Measurements from ENCODE around the gene CNDP1.
"Not testable (repeated sequence)": the region's sequence is repeated elsewhere in the genome, so short reads cannot be mapped to it uniquely, and the experiment has no call there.

Gene CNDP1

GRCh38 chr18:74534150-74534969 lies at the start of gene CNDP1:
Gene CNDP1 (plus strand): TSS chr18:74534500. CDS start chr18:74534668, 168 bp downstream.
- DNase-seq (ENCODE audit: low read depth) = no peak

- no peak for DNase-seq (ENCODE audit: low read depth)
Observed at GRCh38 chr18:74486119-74486849, 48.0 kb upstream of the CNDP1 start.

- no peak for DNase-seq (ENCODE audit: low read depth)
Observed at GRCh38 chr18:74488354-74488753, 45.9 kb upstream of the CNDP1 start.

GRCh38 chr18:74488864-74489263 lies 45.4 kb upstream of the CNDP1 start:
- no peak for DNase-seq (ENCODE audit: low read depth)

GRCh38 chr18:74489676-74490075 lies 44.6 kb upstream of the CNDP1 start:
- no peak for DNase-seq (ENCODE audit: low read depth)

- DNase-seq (ENCODE audit: low read depth) = no peak
Observed at GRCh38 chr18:74492259-74492658, 42.0 kb upstream of the CNDP1 start.

GRCh38 chr18:74493689-74494088 lies 40.6 kb upstream of the CNDP1 start:
- peak; percentile 46 for DNase-seq (ENCODE audit: low read depth)

- DNase-seq (ENCODE audit: low read depth) = no peak
Observed at GRCh38 chr18:74494514-74494913, 39.8 kb upstream of the CNDP1 start.

GRCh38 chr18:74495581-74496507 lies 38.5 kb upstream of the CNDP1 start, which contains the start of gene CNDP2:
Gene CNDP2 (plus strand): TSS chr18:74496363. CDS start chr18:74499974, 3,611 bp downstream.
- DNase-seq (ENCODE audit: low read depth) = peak; percentile 99

GRCh38 chr18:74496508-74497323 lies 37.6 kb upstream of the CNDP1 start:
- peak; percentile 16 for DNase-seq (ENCODE audit: low read depth)

- no peak for DNase-seq (ENCODE audit: low read depth)
Observed at GRCh38 chr18:74497324-74497676, 37.0 kb upstream of the CNDP1 start.

- no peak for DNase-seq (ENCODE audit: low read depth)
Observed at GRCh38 chr18:74497778-74498177, 36.5 kb upstream of the CNDP1 start.

GRCh38 chr18:74498712-74499627 lies 35.3 kb upstream of the CNDP1 start:
- peak; percentile 74 for DNase-seq (ENCODE audit: low read depth)

GRCh38 chr18:74499633-74500032 lies 34.7 kb upstream of the CNDP1 start:
- peak; percentile 28 for DNase-seq (ENCODE audit: low read depth)

- DNase-seq (ENCODE audit: low read depth) = no peak
Observed at GRCh38 chr18:74500372-74500771, 33.9 kb upstream of the CNDP1 start.

- DNase-seq (ENCODE audit: low read depth) = not testable (repeated sequence)
Observed at GRCh38 chr18:74500774-74501173, 33.5 kb upstream of the CNDP1 start.

GRCh38 chr18:74501386-74501785 lies 32.9 kb upstream of the CNDP1 start:
- no peak for DNase-seq (ENCODE audit: low read depth)

GRCh38 chr18:74503137-74503536 lies 31.2 kb upstream of the CNDP1 start:
- no peak for DNase-seq (ENCODE audit: low read depth)

- no peak for DNase-seq (ENCODE audit: low read depth)
Observed at GRCh38 chr18:74505776-74506175, 28.5 kb upstream of the CNDP1 start.

GRCh38 chr18:74506448-74507084 lies 27.7 kb upstream of the CNDP1 start:
- no peak for DNase-seq (ENCODE audit: low read depth)
